ENCODE results near the gene ALAD.
A peak's percentile ranks its signal among the peaks of the same experiment; 100 is the strongest.
"Not testable (repeated sequence)": the region's sequence is repeated elsewhere in the genome, so short reads cannot be mapped to it uniquely, and the experiment has no call there.

Gene ALAD

DNA sequence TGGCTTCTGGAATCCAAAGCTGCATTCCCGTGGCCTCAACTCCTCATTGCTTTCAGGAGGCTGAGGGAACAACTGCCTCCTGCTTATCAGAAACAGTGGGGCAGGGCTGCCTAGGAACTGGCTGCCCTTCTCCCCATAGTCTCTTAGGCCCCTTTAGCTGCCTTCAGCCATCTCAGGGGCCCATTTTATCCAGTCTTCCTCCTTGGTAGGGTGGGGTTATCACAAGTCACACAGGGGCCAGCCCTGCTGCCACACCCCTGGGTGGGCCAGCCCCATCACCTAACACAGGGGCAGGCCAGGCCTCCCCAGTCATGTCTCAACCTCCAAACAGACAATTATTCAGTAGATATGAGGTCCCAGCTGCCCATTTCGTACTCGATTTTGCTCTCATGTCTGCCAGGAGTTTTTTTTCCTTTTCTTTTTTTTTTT lies 3.9 kb downstream of the ALAD start:
- DNase-seq: no peak

DNA sequence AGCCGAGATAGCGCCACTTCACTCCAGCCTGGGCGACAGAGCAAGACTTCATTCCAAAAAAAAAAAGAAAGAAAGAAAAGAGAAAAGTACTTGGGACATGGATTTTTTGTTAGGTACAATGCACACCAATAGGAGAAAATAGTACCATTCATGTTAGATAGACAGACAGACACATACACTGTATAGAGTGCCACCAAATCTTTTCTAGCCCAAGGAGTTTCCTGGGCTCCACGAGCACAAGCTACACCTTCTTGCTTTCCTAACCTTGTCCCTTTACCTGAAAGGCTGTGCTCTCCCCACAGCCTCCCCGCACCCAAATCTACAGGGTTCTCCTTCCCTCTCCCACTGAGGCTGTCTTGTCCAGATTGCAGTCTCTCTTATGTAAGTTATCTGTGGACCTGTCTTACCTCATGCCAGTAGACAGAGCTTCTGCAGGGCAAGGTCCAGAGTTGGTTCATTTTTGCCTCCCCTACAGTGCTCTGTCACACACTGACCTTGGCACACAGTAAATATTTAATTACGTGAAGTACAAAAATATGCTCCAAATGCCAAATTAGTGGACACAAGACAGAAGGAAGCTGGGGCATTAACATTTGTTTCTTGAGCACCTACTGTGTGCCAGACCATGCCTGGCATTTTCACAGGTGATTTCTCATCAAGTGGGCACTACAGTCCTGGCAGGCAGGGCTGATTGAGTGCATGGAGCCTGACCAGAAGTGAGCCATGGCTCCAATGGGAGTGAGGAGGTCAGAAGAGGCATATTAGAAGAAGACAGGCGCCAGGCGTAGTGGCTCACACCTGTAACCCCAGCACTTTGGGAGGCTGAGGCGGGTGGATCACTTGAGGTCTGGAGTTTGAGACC lies 5.9 kb downstream of the ALAD start:
- DNase-seq: no peak

DNA sequence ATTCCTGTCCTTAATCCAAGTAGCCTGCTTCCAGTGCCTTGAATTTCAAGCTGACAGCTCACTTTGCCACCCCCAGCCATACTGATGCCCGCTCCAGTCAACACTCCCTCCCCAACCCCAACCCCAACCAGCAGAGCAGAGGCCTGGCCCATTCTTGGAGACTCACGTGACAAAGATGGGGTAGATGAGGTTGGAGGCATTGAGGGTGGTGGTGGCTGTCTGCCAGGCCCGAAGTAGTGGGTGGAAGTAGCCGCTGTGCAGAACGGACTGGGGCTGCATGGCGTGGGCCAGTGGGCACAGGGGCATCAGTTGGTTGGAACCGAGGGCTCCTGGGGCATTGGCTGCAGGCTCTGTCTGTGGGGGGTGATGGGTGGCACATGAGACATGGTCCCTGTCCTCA lies 7.8 kb downstream of the ALAD start:
- no peak for DNase-seq

DNA sequence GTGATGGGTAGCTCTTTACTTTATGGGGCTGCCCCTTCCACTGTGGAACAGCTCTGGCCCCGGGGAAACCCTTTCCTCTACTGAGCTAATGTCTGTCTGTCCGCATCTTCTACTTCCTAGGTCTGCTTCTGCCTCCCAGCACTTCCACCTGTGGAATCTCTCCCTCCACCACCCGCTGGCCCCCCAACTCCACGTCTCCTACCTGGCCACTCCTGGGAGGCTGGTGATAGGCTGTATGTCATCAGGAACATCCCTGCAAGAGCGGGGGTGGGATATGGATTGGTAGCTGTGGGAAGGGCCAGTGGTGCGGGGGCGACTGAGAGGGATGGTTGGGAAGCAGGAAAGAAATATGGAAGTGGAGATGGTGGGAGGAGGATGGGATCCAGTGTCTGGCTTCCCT lies 9.2 kb downstream of the ALAD start:
- no peak for DNase-seq

DNA sequence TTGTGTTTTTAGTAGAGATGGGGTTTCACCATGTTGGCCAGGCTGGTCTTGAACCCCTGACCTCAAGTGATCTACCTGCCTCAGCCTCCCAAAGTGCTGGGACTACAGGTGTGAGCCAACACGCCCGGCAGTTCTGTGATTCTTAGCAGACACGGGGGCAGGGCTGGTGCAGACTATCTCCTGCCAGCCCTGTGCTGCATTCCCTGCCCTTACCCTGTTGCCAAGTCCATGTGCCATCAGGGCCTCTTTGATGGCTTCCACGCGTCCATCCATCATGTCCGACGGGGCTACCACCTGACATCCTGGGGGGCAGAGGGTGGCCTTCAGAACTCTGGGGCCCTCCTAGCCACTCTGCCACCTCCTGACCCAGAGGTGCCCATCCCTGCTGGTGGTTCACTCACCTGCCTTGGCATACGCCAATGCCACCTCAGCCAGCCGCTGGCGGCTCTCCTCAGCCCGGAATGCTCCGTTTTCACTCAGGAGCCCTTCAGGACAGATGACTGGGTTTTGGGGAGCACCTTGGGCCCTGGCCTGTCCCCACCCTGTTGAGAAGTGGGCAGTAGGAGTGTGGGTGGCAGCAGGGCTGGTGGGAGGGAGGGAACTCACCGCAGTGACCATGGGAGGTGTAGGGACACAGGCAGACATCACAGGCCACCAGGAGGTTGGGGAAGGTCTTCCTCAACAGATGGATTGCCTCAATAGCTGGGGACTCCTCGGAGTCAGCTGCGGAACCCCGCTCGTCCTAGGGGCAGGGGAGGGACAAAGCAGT lies 10.7 kb downstream of the ALAD start:
- DNase-seq: no peak

DNA sequence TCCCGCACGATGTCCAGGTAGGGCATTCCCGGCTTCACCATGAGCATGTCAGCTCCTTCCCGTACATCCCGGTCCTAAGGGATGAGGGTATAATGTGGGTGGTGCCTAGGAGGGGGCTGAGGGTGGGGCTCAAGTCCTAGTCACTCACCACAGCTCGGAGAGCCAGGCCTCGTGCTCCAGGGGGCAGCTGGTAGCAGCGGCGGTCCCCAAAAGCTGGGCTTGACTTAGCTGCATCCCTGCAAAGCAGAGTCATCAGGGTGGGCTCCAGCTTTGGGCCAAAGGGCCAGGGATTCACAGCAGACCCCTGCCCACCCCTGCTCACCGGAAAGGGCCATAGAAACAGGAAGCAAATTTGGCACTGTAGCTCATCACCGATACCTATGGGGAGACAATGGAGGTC lies 11.6 kb downstream of the ALAD start:
- no peak for DNase-seq

- DNase-seq: no peak
These were observed 12.3 kb downstream of the ALAD start for GRCh38 chr9:113388833-113389232.

- no peak for DNase-seq
These were observed 13.4 kb downstream of the ALAD start for GRCh38 chr9:113387560-113388230.

- DNase-seq: no peak
These were observed 14.3 kb downstream of the ALAD start for GRCh38 chr9:113386571-113387393.

GRCh38 chr9:113381909-113382411 lies 19.1 kb downstream of the ALAD start:
- no peak for DNase-seq

GRCh38 chr9:113381441-113381840 lies 19.6 kb downstream of the ALAD start:
- DNase-seq: not testable (repeated sequence)

- DNase-seq: no peak
These were observed 20.2 kb downstream of the ALAD start for GRCh38 chr9:113380869-113381378.

GRCh38 chr9:113379829-113380210 lies 21.3 kb downstream of the ALAD start:
- DNase-seq: not testable (repeated sequence)

- DNase-seq: not testable (repeated sequence)
These were observed 21.8 kb downstream of the ALAD start for GRCh38 chr9:113379094-113379828.

DNA sequence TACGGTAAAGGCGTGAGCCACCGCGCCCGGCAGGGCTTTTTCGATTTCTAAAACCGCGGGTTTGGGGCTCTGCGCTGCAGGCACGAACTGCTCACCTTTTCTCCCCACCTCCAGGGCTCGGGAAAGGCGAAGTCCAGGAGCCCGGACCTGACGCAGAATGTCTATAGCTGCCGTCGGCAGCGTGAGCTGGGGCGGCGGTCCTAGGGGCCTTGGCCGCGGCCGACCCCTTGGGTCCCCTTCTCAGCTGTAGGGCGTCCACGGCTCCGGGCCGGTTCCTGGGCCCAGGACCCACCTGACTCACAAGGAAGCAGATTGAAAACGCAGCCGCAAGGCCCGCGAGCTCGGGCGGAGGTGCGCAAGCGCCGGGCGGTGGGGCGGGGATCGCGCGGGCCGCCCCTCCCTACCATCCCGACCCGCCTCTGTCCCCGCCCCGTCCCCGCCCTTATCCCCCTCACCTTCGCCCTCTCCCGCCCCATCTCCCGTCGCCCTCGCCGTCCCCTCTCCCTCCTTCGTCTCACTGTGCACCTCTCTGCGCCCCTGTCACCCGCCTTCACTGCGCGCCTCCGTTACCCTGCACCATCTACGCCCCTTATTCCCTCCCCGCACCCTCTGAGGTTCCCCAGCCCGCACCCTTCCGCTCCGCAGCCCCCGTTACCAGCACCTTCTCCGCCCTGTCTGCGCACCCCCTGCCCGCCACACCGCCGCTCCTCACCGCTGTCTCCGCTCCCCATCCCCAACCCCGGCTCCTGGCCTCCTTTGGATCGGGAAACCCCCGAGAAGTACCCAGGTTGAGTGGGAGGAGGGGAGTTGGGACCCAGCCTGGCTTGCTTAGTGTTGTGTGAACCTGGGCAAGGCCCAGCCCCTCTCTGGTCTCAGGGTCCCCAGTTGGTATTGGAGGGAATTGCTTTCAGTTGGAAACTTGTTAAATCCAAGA lies 24.2 kb downstream of the ALAD start, which contains the start of gene HDHD3:
Gene HDHD3 (minus strand): TSS at position 353 of the 934 bp plus-strand sequence. CDS start 2,632 bp downstream, outside the sequence.
- peak; percentile 83 for DNase-seq

GRCh38 chr9:113375057-113376023 lies 25.7 kb downstream of the ALAD start:
- DNase-seq: no peak

DNA sequence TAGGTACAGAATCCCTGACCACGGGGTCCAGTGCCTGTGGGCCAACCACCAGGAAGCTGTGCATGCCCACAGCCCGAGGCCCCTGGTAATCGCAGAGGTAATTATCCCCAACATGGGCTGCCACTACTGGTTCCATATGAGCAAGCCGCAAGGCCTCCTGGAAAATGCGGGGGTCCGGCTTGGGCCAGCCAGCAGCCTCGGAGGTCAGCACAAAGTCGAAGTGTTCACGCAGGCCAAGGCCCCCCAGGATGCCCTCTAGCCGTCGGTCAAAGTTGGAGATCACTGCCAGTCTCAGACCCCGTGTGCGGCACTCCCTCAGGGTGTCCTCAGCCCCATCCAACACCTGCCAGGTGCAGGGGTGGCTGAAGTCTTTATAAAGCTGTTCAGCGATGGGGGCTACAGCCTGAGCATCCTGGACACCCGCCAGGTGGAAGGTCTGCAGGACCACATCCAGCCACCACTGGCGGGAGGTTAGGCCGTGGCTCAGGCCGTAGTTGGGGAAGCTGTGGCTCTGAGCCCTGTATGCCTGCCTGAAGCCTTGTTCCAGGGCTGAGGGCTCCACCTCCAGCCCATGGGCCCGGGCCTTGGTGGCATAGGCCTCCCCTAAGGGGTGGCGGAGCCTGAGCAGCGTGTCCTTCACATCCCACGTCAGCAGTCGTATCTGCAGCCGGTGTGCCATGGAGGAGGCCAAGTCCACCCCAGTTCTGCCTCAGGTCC lies 27.2 kb downstream of the ALAD start:
- DNase-seq: no peak

DNA sequence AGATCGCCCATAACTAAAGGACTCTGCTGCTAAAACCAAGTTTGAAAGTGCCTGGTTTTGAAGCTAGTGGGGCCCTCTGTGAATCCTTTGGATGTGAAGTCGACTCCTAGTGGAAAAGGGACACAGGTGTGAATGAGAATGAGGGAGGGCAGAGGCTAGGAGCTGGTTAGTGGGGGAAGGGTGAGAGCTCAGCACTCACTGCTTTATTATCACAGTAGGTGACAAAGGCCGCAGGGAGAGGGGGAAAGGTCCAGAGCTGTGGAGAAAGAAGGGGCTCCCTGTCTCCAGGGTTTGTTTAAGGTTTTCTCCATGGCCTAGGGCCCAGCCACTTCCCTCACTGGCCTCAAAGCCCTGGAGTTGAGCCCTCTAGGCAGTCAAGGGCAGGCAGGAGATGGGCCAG lies 27.8 kb downstream of the ALAD start:
- DNase-seq: no peak
